Activated T-cell treated with anti-CD3 and anti-CD28 coated beads, Interleukin-2, amount 50 U/mL, for 1 hour (primary cell): ENCODE data around the gene MYO18B.

ENCODE experiments used
- DNase-seq: peaks from one replicate; pipeline ENCODE4 v3.0.0-alpha.2; 2020

MYO18B gene

DNA sequence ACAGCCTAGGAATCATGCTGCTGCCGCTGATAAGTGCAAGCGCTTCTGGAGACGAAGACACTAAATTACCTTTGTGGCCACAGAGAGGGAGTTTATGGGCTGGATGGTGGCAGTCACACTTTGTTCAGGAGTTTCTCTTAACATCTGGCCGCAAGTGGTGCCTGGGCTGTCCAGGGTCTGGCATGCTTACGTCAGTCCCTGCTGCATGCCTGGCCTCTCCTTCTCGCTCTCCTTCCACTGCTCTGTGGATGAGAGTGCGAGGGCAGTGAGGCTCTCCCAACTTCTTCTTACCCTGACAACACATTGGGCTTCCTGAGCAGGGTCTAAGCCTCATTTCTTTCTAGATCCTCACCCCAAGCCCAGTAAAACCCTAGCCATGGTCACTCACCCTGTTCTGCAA lies 266.6 kb downstream of the MYO18B start:
- DNase-seq = no peak

GRCh38 chr22:26016916-26017315 lies 274.9 kb downstream of the MYO18B start:
- DNase-seq = no peak

- DNase-seq = no peak
Measured at GRCh38 chr22:26017932-26018331, 275.9 kb downstream of the MYO18B start.

DNA sequence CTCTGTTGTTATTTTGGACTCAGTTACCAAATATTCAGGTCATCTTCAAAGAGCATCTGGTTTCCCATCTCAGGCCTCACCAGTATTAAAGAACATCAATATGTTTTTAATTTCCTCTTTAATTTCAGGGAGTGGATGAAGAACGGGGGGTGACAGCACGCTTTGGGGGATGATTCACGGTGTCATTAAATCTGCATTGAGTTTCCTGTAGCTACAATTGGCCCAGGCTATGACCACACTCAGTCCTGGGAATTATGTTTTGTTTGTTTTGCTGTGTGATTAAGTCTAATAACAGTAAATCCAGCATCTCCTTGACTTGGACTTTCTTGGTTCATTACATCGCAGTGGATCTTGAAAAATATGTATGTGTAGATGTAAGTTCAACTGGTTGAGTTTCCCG lies 277.6 kb downstream of the MYO18B start:
- DNase-seq = no peak

DNA sequence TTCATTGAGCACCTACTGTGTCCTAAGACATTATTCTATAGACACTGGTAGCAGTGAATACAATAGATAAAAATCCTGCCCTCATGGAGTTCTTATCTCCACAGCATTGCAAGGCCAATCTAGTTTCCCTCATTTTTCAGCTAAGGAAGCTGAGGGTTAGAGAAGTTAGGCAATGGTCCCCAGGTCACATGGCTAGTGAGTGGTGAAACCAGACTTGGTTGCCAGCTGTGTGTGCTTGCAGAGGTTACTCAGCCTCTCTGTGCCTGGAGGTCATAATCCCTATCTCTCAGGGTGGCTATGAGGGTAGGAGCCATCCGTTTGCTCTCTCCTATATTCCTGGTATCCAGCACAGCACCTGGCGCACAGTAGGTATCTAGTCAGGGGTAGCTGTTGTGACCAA lies 279.5 kb downstream of the MYO18B start:
- DNase-seq = no peak

DNA sequence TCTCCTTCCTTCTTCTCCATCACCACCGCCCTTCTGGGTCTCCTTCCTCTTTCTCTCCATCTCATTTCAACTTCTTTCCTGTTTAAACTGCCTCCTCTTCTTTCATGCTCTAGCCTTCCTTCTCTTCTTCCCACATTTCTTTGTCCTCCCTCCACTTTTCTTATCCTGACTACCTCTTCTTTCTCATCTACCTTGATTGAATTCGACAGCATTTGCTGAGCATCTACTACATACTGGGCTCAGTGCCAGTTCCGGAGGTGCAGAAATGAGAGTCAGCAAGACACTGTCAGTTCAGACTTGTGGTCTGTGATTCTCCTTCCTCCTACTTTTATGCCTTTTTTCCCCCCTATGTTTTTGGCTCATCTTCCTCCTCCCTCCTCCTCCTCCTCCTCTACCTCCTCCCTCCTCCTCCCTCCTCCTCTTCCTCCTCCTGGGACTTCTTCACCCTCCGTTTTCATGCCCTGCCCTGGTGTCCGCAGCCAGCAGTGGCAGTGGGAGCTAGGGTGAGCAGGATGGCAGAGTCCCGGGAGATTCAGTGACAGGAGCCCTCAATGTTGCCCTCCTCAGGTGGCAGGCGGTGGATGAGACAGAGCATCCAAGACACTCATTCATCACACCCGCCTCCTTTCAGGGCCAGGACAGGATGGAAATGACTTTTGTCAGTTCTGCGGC lies 281.3 kb downstream of the MYO18B start:
- no peak for DNase-seq

DNA sequence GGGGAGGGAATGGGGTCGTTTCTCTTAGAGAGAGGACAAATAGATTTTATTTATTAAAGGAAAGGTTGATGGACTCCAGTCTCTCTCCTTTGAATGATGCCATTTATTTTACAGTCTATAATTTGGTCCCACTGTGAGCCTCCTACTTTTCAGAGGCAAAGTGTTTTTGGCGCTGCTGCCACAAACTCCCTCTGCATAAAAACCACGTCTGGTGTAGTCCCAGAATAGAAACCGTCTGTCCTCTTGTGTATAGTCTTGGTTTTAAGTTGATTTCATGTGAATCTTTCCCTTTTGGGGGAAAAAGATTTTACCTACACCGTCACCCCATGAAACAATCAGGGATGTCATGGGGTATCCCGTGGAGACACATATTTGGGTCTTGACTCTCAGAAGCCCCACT lies 283.6 kb downstream of the MYO18B start:
- DNase-seq = no peak

DNA sequence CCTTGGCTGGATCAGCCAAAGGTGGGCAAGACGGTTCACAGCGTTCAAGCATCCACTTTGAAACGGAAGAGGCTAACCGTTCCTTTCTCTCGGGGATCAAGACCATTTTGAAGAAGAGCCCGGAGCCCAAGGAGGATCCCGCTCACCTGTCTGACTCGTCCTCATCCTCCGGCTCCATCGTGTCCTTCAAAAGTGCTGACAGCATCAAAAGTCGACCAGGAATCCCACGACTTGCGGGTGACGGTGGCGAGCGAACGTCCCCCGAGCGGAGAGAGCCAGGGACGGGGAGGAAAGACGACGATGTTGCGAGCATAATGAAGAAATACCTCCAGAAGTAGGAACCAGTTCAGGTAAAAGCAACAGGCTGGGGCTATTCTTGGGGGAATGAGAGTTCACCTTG lies 285.4 kb downstream of the MYO18B start:
- no peak for DNase-seq

DNA sequence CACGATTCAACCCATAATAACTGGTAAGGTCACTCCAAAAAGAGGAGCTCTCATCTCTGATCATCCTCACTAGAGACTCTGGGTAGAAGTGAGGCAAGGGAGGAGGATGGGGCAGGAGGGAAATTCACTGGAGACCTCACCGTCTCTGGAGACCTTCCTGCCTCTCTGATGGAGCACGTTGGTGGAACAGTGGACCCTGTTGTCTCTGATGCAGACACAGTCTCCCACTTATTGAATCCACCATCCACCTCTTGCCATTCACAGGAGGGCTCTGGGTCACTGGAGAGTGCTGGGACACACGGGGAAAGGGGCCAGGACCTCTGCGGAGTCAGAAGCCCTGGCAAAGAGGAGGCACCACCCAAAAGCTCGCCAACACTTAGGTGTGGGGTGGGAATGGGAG lies 289.7 kb downstream of the MYO18B start:
- no peak for DNase-seq

- DNase-seq = no peak
Measured at GRCh38 chr22:26033071-26033470, 291.1 kb downstream of the MYO18B start.

DNA sequence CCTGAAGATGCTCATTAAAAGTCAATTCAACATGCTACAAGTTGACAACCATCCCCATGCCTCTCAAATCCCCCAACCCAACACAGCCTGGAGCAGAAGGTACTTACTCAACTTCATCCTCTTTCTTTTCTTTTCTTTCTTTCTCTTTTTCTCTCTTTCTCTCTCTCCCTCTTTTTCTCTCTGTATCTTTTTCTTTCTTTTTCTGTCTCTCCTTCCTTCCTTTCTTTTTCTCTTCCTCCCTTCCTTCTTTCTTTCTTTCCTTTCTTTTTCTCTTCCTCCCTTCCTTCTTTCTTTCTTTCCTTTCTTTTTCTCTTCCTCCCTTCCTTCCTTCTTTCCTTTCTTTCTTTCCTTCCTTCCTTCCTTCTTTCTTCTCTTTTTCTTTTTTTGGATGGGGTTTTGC lies 291.6 kb downstream of the MYO18B start:
- no peak for DNase-seq

DNA sequence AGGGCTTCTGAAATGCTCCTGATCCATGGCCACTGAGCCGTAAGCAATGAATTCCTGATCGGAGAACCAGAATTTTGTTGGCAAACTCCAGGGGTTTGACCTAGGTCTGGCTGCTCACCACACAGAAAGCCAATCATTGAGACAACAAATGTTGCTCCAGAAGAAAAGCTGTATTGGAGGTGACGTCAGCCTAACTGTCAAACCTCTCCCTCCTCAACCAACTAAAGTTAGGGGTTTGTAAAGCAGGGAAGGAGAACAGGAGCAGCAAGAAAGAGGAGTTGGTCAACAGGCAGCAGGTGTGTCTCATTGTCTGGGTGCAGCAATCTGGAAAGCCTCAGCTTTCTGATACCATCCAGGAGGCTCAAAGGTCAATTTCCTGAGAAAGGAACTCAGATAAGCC lies 293.5 kb downstream of the MYO18B start:
- no peak for DNase-seq

- DNase-seq = no peak
Measured at GRCh38 chr22:26038365-26038764, 296.4 kb downstream of the MYO18B start.

GRCh38 chr22:26041931-26042330 lies 299.9 kb downstream of the MYO18B start:
- DNase-seq = no peak

DNA sequence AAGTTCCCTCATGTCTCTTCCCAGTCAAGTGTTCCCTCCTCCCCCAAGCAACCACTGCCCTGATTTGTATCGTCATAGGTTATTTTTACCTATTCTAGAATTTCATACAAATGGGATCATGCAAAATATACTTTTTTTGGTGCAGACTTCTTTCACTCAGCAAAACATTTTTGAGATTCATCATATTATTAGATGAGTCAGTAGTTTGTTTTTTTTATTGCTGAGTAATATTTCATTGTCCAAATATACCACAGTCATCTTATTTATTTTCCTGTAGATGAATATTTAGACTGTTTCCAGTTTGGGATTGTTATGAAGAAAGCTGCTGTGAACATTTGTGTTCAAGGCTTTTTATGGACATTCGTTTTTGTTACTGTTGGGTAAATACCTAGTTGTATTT lies 301.0 kb downstream of the MYO18B start:
- DNase-seq = no peak

- DNase-seq = no peak
Measured at GRCh38 chr22:26045051-26045450, 303.1 kb downstream of the MYO18B start.

DNA sequence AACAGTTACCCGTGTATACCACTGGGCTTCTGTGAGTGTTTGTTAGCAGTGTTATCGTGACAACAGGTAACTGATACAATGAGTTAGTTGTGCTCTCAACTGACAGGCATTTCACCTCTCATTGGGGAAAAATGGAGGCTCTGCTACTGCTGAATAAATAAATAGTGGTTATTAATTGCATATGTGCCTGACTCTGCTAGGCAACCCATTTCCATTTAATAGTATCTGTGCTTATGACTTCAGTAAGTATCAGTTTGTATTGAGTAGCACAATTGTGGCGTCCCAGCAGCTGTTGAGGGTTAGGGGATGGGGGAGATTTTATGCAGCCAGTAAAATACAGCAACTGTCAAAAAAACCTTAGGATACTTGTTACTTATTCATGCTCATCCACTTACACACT lies 303.9 kb downstream of the MYO18B start:
- no peak for DNase-seq

DNA sequence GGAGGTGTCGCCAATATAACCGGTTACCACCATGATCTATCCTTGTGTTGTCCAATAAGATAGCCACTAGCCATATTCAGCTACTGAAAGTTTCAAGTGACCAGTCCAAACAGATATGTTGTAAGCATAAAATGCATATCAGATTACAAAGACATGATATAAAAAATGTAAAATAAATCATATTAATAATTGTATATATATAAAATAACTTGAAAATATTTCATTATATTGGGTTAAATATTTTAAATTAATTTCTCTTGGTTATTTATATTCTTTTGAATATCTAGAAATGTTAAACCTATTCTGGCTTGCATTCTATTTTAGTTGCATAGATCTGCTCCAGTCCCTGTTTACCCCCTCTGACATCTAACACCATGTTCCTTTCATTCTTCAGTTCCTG lies 305.5 kb downstream of the MYO18B start:
- no peak for DNase-seq

DNA sequence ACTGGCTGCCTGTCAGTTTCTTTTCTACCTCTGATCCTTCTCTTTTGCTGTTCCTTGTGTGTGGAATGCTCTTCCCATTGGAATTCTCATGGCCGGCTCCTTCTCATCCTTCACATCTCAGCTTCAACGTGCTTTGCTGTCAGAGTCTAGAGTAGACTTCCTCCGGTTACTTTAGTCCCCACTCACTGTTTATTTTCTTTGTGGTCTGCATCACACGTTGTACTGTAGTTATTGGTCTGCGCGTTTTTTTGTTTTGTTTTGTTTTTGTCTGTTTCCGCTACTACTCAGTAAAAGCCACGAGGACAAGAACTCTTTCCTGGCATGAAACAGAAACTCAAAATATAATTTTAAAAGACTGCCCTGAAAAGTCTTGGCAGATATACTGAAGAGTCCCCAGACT lies 305.9 kb downstream of the MYO18B start:
- DNase-seq = no peak

- no peak for DNase-seq
Measured at GRCh38 chr22:26050079-26050478, 308.1 kb downstream of the MYO18B start.

DNA sequence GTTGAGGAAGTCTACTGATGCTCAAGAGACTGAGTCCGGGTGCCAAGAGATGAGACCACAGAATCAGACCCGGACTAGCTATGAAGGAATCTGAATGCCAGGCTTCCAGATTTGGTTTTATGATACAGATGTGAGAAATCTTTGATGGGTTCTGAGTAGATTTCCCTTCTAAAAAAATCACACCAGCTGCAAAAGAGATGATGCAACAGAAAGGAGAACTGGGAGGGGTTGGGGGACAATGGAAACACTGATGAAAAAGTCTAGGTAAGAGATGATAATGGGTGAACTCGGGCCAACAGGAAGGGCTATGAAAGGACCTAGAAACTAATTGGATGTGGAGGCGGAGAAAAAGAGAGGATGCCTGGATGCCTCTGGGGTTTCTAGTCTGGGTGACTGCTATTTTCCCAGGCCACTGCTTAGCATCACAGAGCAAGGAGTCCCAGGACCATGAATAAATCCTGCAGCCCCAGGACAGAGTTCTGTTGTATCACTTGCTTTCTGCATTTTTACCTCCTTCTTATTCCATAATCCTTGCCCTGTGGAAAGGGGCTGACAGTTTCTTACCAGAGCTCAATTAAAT lies 311.8 kb downstream of the MYO18B start:
- no peak for DNase-seq

DNA sequence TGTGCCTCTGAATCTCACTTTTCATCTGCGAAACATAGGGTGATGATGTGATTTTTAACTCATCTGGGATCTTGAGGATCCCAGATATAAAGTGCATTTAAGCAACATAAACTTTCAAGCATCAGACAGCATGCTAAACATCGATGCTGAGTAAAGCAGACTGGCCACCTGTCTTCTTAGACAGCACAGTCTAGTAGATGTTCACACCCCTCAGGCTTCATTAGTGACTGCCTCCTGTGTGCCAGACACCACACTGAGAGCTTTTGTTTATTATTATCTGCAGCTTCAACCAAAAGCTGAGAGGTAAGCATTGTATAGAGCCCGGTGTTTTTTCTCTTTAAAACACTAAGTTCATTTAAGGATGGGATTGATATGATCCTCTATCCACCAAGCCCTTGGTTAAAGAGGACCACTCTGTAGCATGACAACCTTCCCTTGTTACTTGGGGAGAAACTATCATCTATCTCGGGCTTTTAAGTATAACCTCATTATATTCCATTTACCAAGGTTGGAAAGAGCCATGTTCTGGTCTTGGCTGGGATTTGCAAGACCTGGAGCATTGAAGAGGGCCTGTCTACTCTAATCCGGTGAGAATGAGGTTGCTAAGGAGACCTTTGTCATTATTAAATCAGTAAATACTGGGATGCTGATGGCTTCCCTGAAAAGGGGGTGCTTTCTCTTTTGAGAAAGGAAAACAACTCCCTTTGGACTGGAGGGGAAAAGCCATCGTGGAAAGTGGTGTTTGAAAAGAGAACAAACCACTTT lies 313.0 kb downstream of the MYO18B start:
- DNase-seq = no peak

DNA sequence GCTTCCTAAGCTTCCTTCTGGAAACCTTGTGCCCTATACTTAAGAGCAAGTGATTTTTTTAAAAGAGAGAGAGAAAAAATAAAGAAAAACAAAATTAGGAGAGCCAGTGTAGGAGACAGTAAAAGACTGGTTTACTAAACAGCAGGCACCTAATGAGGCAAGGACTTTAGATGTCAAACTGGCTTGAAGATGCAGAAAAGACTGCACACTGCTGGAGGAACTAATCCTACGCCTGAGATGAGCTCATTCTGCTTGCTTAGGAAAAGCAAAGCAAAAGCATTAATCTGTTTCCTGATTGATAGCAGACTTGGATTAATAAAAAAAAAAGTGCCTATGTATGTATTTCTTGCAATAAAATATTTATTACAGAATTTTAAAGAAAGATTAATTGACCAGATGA lies 313.7 kb downstream of the MYO18B start:
- DNase-seq = no peak

- no peak for DNase-seq
Measured at GRCh38 chr22:26056455-26057200, 314.6 kb downstream of the MYO18B start.
